GM12878 (cell line): ENCODE data around the gene CAMK2G. TPM values are rescaled to one million over a fixed set of nuclear protein-coding genes. Genes with fewer than 3 reads are reported as not detected.

Source experiments
- ATAC-seq: fragments of 200-7000 bp; cut with Tn5 transposase; 3 replicates; pipeline ENCODE4 v1.9.1; 2020; ENCODE audit warnings: mild to moderate bottlenecking, moderate library complexity
- BruUV-seq: library from RNA; stranded (reverse); fragments of 400-500 nt; replicated peaks from 2 replicates; lab custom pipeline; 2021; lab: Mats Ljungman, UMichigan
- CTCF ChIA-PET: fragments of 300-600 bp; sonication (Branson Sonifier 250); formaldehyde crosslinking; extraction: SDS; loops from one replicate; lab custom pipeline; 2021; ENCODE audit warnings: inconsistent platforms; lab: Yijun Ruan, JAX
- POLR2A ChIA-PET: fragments of 350-600 bp; formaldehyde crosslinking; extraction: SDS; loops from one replicate; lab custom pipeline; 2021; ENCODE audit warnings: inconsistent platforms; lab: Charles Lee
- RAD21 ChIA-PET: fragments of 300-600 bp; sonication (Branson Sonifier 250); formaldehyde crosslinking; loops from one replicate; lab custom pipeline; 2023; ENCODE audit warnings: antibody characterized with exemption; ENCODE audit not compliant: unreplicated experiment; lab: Charles Lee
- SMC1A ChIA-PET: fragments of 300-600 bp; sonication (Branson Sonifier 250); formaldehyde crosslinking; loops from one replicate; lab custom pipeline; 2023; ENCODE audit not compliant: unreplicated experiment, uncharacterized antibody; lab: Charles Lee
- DNase-seq: peaks from one replicate; pipeline ENCODE4 v3.0.0-alpha.2; 2011; ENCODE audit warnings: low read depth, low spot score
- FAIRE-seq: peaks from 3 replicates; lab custom pipeline; 2011; peaks lifted over from hg19 to GRCh38; lab: Jason Lieb, UNC
- H2AFZ ChIP-seq: 2 replicates; pipeline ENCODE4 v1.6.0; 2011; ENCODE audit warnings: low read depth, low read length, control low read depth; ENCODE audit not compliant: control insufficient read depth
- H3K27ac ChIP-seq: 2 replicates; pipeline ENCODE4 v1.5.1; 2011; ENCODE audit warnings: control low read depth; ENCODE audit not compliant: control insufficient read depth, insufficient read depth
- H3K27me3 ChIP-seq, 2 experiments: replicated peaks in 1 of 2; 2 replicates each; pipeline versions ENCODE4 v1.6.0 to v1.6.1; 2011; ENCODE audit warnings: low read length in 1 of 2; ENCODE audit not compliant: control insufficient read depth in 2 of 2, insufficient read depth in 2 of 2
- H3K36me3 ChIP-seq, 2 experiments: 2 replicates each; pipeline ENCODE4 v1.5.1; 2011; ENCODE audit warnings: low read length in 1 of 2; ENCODE audit not compliant: control insufficient read depth in 2 of 2, insufficient read depth in 2 of 2
- H3K4me1 ChIP-seq: 2 replicates; pipeline ENCODE4 v1.6.1; 2011; ENCODE audit warnings: mild to moderate bottlenecking, low read length, moderate library complexity, mixed read lengths; ENCODE audit not compliant: control insufficient read depth, insufficient read depth
- H3K4me2 ChIP-seq: 2 replicates; pipeline ENCODE4 v1.6.0; 2011; ENCODE audit warnings: control low read depth; ENCODE audit not compliant: control insufficient read depth, insufficient read depth
- H3K4me3 ChIP-seq: fragments of 200-600 bp; sonication (generic); 2 replicates; pipeline ENCODE4 v1.5.1; 2016
- H3K79me2 ChIP-seq: 2 replicates; pipeline ENCODE4 v1.6.0; 2011; ENCODE audit warnings: low read length; ENCODE audit not compliant: control insufficient read depth, insufficient read depth
- H3K9ac ChIP-seq: 2 replicates; pipeline ENCODE4 v1.8.0; 2011; ENCODE audit warnings: low read length, control low read depth, mixed read lengths; ENCODE audit not compliant: control insufficient read depth, insufficient read depth
- H3K9me3 ChIP-seq: replicated peaks from 3 replicates; pipeline ENCODE4 v1.5.1; 2011; ENCODE audit warnings: mild to moderate bottlenecking, low read length; ENCODE audit not compliant: control insufficient read depth, insufficient read depth
- H4K20me1 ChIP-seq: 2 replicates; pipeline ENCODE4 v1.6.0; 2011; ENCODE audit not compliant: control insufficient read depth, insufficient read depth
- CHD2 ChIP-seq: IDR thresholded peaks from 2 replicates; pipeline ENCODE4 v1.6.1; 2011; ENCODE audit warnings: low read depth, low read length, improper control_type of control experiment, borderline replicate concordance
- DPF2 ChIP-seq: fragments of 450-650 bp; IDR thresholded peaks from 2 replicates; pipeline ENCODE4 v1.6.1; 2017; ENCODE audit warnings: mild to moderate bottlenecking
- EED ChIP-seq: sonication (generic); IDR thresholded peaks from 2 replicates; pipeline ENCODE4 v1.6.1; 2016; ENCODE audit warnings: antibody characterized with exemption, low read depth
- HDAC2 ChIP-seq: fragments of 200-600 bp; sonication (generic); IDR thresholded peaks from 2 replicates; pipeline ENCODE4 v1.6.1; 2017
- HDAC6 ChIP-seq: fragments of 200-600 bp; sonication (generic); IDR thresholded peaks from one replicate; pipeline ENCODE4 v1.8.0; 2017; ENCODE audit warnings: antibody characterized with exemption; ENCODE audit not compliant: unreplicated experiment
- KDM1A ChIP-seq: fragments of 200-600 bp; sonication (generic); IDR thresholded peaks from 2 replicates; pipeline ENCODE4 v1.6.1; 2016; ENCODE audit warnings: borderline replicate concordance
- LARP7 ChIP-seq: fragments of 450-650 bp; IDR thresholded peaks from 2 replicates; pipeline ENCODE4 v1.6.1; 2017; ENCODE audit warnings: mild to moderate bottlenecking
- NR2F1 ChIP-seq: fragments of 450-650 bp; conservative IDR thresholded peaks from 2 replicates; pipeline ENCODE4 v1.6.1; 2017; ENCODE audit warnings: mild to moderate bottlenecking
- POLR2A ChIP-seq: IDR thresholded peaks from 2 replicates; pipeline ENCODE4 v1.6.1; 2011; ENCODE audit warnings: low read depth, mild to moderate bottlenecking, low read length
- RFX5 ChIP-seq: IDR thresholded peaks from 2 replicates; pipeline ENCODE4 v1.6.1; 2011; ENCODE audit warnings: low read depth, low read length, improper control_type of control experiment
- SMARCA5 ChIP-seq: fragments of 450-650 bp; IDR thresholded peaks from 2 replicates; pipeline ENCODE4 v1.6.1; 2017; ENCODE audit warnings: mild to moderate bottlenecking
- STAT1 ChIP-seq: fragments of 450-650 bp; conservative IDR thresholded peaks from 2 replicates; pipeline ENCODE4 v1.6.1; 2014; ENCODE audit warnings: antibody characterized with exemption, mild to moderate bottlenecking
- SUZ12 ChIP-seq: fragments of 200-600 bp; sonication (generic); IDR thresholded peaks from one replicate; pipeline ENCODE4 v1.6.1; 2018; ENCODE audit warnings: antibody characterized with exemption, mild to moderate bottlenecking; ENCODE audit not compliant: unreplicated experiment
- WGBS: methylation state at CpG from one replicate; pipeline ENCODE4 v1.1.6; 2016; ENCODE audit warnings: low lambda C conversion rate; ENCODE audit not compliant: insufficient replicate concordance, insufficient coverage; ENCODE audit errors: missing lambda C conversion rate; 5-methylcytosine and 5-hydroxymethylcytosine counted together
- in situ Hi-C: fragments of 300-500 bp; cut with MboI; formaldehyde crosslinking; loops from 9 replicates; pipeline ENCODE4 v1.14.3; 2018; ENCODE audit warnings: mixed read lengths
- intact Hi-C: fragments of 100-400 bp; cut with micrococcal nuclease; formaldehyde crosslinking; loops from one replicate; pipeline ENCODE4 v1.14.2; 2022; ENCODE audit not compliant: unreplicated experiment
- polyA plus RNA-seq, 11 experiments: library from polyadenylated mRNA; depleted of rRNA in 4 of 11; unstranded in 6 of 11; stranded (reverse) in 5 of 11; fragments of >200 nt; fragmentation: Nextera tagmentation in 4 of 11; fragmentation: Illumina TruSeq in 1 of 11; extraction: Ambion mirVana in 4 of 11; extraction: Trizol in 1 of 11; gene quantifications; 1 replicate in 1 of 11; 2 replicates in 10 of 11; pipeline versions ENCODE4 v1.2.1 to v1.2.3, GENCODE V29; 2011 to 2016; ENCODE audit warnings: inconsistent platforms in 2 of 11, missing spikeins in 2 of 11, low read depth in 1 of 11
- total RNA-seq, 4 experiments: library from RNA; depleted of rRNA in 3 of 4; stranded (reverse); fragments of >200 nt in 3 of 4; fragmentation: Illumina TruSeq in 1 of 4; extraction: Trizol in 1 of 4; gene quantifications; 2 replicates each; pipeline versions ENCODE4 v1.2.1 to v1.2.3, GENCODE V29; 2013 to 2021

CAMK2G gene
- total and polyA plus RNA-seq, 10 of the 15 experiments (the other 5 are each of a cell fraction or from before 2014, with no cell fraction given): 5.5 to 24.3 (median 16.9) TPM

DNA sequence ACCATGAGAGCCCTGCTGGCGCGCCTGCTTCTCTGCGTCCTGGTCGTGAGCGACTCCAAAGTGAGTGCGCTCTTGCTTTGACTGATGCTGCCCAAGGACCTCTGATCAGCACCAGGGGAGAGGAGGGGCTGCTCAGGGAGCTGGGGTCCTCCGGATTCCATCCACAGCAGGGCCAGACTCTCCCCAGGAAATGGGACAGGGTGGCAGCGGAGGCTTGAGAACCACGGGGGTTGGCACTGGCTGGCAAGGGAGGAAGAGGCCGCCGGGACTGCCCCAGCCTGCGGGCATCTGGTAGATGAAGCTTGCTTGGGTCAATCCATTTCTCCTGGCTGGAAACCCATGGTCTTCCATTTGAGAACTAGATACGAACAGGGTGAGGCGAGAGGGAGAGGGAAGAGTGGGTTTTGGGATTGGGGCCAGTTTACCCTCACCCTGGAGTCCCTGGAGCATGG lies 37.2 kb upstream of the CAMK2G start:
- WGBS: 10% methylated on average over 14 of the region's 14 CpGs
- FAIRE-seq: no peak
- POLR2A ChIA-PET: interaction anchor here (0.8 to 1.8 kb wide), 3 partner anchors 21 to 32 kb away, joined by 3 to 7 read pairs (median 5); no protein-coding TSS in a partner anchor

DNA sequence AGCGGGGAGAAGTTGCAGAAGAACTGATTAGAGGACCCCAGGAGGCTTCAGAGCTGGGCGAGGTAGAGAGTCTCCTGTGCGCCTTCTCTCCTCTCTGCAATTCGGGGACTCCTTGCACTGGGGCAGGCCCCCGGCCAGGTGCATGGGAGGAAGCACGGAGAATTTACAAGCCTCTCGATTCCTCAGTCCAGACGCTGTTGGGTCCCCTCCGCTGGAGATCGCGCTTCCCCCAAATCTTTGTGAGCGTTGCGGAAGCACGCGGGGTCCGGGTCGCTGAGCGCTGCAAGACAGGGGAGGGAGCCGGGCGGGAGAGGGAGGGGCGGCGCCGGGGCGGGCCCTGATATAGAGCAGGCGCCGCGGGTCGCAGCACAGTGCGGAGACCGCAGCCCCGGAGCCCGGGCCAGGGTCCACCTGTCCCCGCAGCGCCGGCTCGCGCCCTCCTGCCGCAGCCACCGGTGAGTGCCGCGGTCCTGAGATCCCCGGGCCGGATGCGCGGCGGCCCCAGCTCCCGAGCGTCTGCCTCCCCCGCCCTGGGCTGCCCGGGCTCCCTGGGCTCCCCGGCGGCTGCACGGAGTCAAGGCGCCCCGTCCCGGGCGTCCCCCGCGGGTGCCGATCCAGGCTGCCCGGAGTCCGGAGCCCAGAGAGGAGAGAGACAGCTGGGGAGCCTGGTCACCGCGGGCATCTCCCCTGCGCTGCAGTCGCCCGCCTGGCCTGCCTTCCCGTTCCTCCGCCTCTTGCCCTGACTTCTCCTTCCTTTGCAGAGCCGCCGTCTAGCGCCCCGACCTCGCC lies 36.6 kb upstream of the CAMK2G start, which contains the start of gene PLAU:
Gene PLAU (plus strand): TSS at position 369 of the 789 bp plus-strand sequence. CDS start 424 bp downstream, outside the sequence.
- Histone ChIP-seq H4K20me1 (0 out of 2 replicates have a peak, but pooled peaks cover 4% of the 10 kb centered on the region), H3K36me3 (no peaks in the 10 kb centered on the region), H3K4me1 (peaks cover 18% of the 10 kb centered on the region), H3K4me2 (peak within 1 kb of the TSS; percentile 83), H3K9me3 (no peaks in the 10 kb centered on the region), H3K27ac (no peak within 1 kb of the TSS), H3K9ac (no peak within 1 kb of the TSS), H3K4me3 (peak within 1 kb of the TSS; percentile 74), H3K27me3 (peaks cover 0 to 7% of the 10 kb centered on the region in 2 experiments; a peak in 3 of 4 replicates), H2AFZ (peak within 1 kb of the TSS; percentile 38), H3K79me2 (no peaks in the 10 kb centered on the region)
- BruUV-seq: no TSS peak
- intact Hi-C loops (loop anchor here (2.0 kb wide), 1 partner anchor 24 kb away; no protein-coding TSS in a partner anchor), in situ Hi-C loops (no loop called here)
- ChIA-PET SMC1A (interaction anchor here (0.9 to 4.6 kb wide), 8 partner anchors 10 to 32 kb away, joined by 3 to 21 read pairs (median 6); no protein-coding TSS in a partner anchor), POLR2A (interaction anchor here (0.8 to 1.8 kb wide), 10 partner anchors 10 to 32 kb away, joined by 3 to 7 read pairs (median 4); no protein-coding TSS in a partner anchor), CTCF (interaction anchor here (1.0 to 7.1 kb wide), 8 partner anchors 12 to 46 kb away, joined by 3 to 40 read pairs (median 8); no protein-coding TSS in a partner anchor), RAD21 (interaction anchor here (0.7 to 5.4 kb wide), 7 partner anchors 9 to 148 kb away, joined by 3 to 54 read pairs (median 4); no protein-coding TSS in a partner anchor)
- DNase-seq (no peak), FAIRE-seq (no peak), ATAC-seq (peak; percentile 68)
- WGBS: under 1% methylated on average over 39 of the region's 74 CpGs
- peak; percentile 61 for TF ChIP-seq LARP7
- peak; percentile 62 for TF ChIP-seq DPF2
- no peak for TF ChIP-seq STAT1
- peak; percentile 10 for TF ChIP-seq EED
- peak; percentile 5 for TF ChIP-seq SUZ12
- TF ChIP-seq NR2F1: peak; percentile 33; the same call in 1 of the 2 replicates
- TF ChIP-seq POLR2A: peak; percentile 19; the same call in 1 of the 2 replicates
- no peak for TF ChIP-seq RFX5
- no peak for TF ChIP-seq CHD2
- 0 out of 2 replicates have a peak, but pooled peaks have one; percentile 65 for TF ChIP-seq SMARCA5

More for the DNA sequence above, 37.2 kb upstream of the CAMK2G start:
- BruUV-seq: no TSS peak
- no peak for DNase-seq
- peaks cover 0 to 7% of the 10 kb centered on the region in 2 experiments; a peak in 3 of 4 replicates for H3K27me3 ChIP-seq
- no peaks in the 10 kb centered on the region for H3K36me3 ChIP-seq
- RAD21 ChIA-PET: interaction anchor here (1.6 to 5.4 kb wide), 5 partner anchors 17 to 147 kb away, joined by 3 to 54 read pairs (median 7); no protein-coding TSS in a partner anchor
- H3K4me3 ChIP-seq: peak overlapping the region; percentile 74
- 0 out of 2 replicates have a peak, but pooled peaks have one; percentile 72 for TF ChIP-seq HDAC2
- TF ChIP-seq KDM1A: no peak
- peak; percentile 86 for TF ChIP-seq HDAC6
- H2AFZ ChIP-seq: no peak overlapping the region
- intact Hi-C loops: loop anchor here (2.0 kb wide), 1 partner anchor 25 kb away; no protein-coding TSS in a partner anchor
- no peak overlapping the region for H3K9ac ChIP-seq
- no peaks in the 10 kb centered on the region for H3K79me2 ChIP-seq
- peak; percentile 0; the same call in 1 of the 3 replicates for ATAC-seq
- H3K9me3 ChIP-seq: no peaks in the 10 kb centered on the region
- H4K20me1 ChIP-seq: 0 out of 2 replicates have a peak, but pooled peaks cover 4% of the 10 kb centered on the region
- H3K27ac ChIP-seq: no peak overlapping the region
- in situ Hi-C loops: no loop called here
- peaks cover 18% of the 10 kb centered on the region for H3K4me1 ChIP-seq
- peak overlapping the region; percentile 83 for H3K4me2 ChIP-seq
- CTCF ChIA-PET: interaction anchor here (1.0 to 7.1 kb wide), 5 partner anchors 13 to 45 kb away, joined by 4 to 40 read pairs (median 12); no protein-coding TSS in a partner anchor
- SMC1A ChIA-PET: interaction anchor here (1.5 to 4.6 kb wide), 2 partner anchors 13 to 29 kb away, joined by 3 to 21 read pairs; no protein-coding TSS in a partner anchor
